Endothelial cell of umbilical vein (primary cell): ENCODE data around the gene TM9SF1. TPM values are rescaled to one million over a fixed set of nuclear protein-coding genes. Genes with fewer than 3 reads are reported as not detected.
A peak's percentile ranks its signal among the peaks of the same experiment; 100 is the strongest.

Experiments used
- BruUV-seq: library from RNA; stranded (reverse); fragments of 400-500 nt; replicated peaks from 2 replicates; lab custom pipeline; 2021; lab: Mats Ljungman, UMichigan
- CTCF ChIA-PET: fragments of 300-600, 350-600 bp; sonication (Branson Sonifier 250); formaldehyde crosslinking; loops from one replicate; lab custom pipeline; 2021; ENCODE audit warnings: antibody characterized with exemption, inconsistent platforms; lab: Charles Lee
- POLR2A ChIA-PET: fragments of 300-600, 350-600 bp; sonication (Branson Sonifier 250); formaldehyde crosslinking; loops from one replicate; lab custom pipeline; 2021; ENCODE audit warnings: antibody characterized with exemption, inconsistent platforms; lab: Charles Lee
- DNase-seq: peaks from one replicate; pipeline ENCODE4 v3.0.0-alpha.2; 2011; ENCODE audit warnings: low read depth, low spot score
- FAIRE-seq: peaks from 2 replicates; lab custom pipeline; 2011; peaks lifted over from hg19 to GRCh38; lab: Jason Lieb, UNC
- H2AFZ ChIP-seq: 2 replicates; pipeline ENCODE4 v1.6.0; 2012; ENCODE audit warnings: low read depth, low read length, control low read depth, inconsistent platforms
- H3K27ac ChIP-seq: 2 replicates; pipeline ENCODE4 v1.5.1; 2011; ENCODE audit warnings: low read depth, mild to moderate bottlenecking, control low read depth, low read length, moderate library complexity; ENCODE audit not compliant: insufficient read depth
- H3K27me3 ChIP-seq, 2 experiments: 2 replicates each; pipeline versions ENCODE4 v1.6.0 to v1.6.1; 2011; ENCODE audit warnings: low read length in 2 of 2, mixed read lengths in 1 of 2; ENCODE audit not compliant: control insufficient read depth in 2 of 2, insufficient read depth in 2 of 2
- H3K36me3 ChIP-seq, 2 experiments: 2 replicates in 1 of 2; 3 replicates in 1 of 2; pipeline ENCODE4 v1.5.1; 2011; ENCODE audit warnings: low read length in 2 of 2, mild to moderate bottlenecking in 1 of 2, moderate library complexity in 1 of 2; ENCODE audit not compliant: control insufficient read depth in 2 of 2, insufficient read depth in 2 of 2; ENCODE audit errors: extremely low read depth in 1 of 2
- H3K4me1 ChIP-seq: 3 replicates; pipeline ENCODE4 v1.5.1; 2011; ENCODE audit warnings: mild to moderate bottlenecking, low read length; ENCODE audit not compliant: control insufficient read depth, insufficient read depth; ENCODE audit errors: extremely low read depth
- H3K4me2 ChIP-seq: 2 replicates; pipeline ENCODE4 v1.6.1; 2011; ENCODE audit warnings: low read length, control low read depth, mixed read lengths; ENCODE audit not compliant: insufficient read depth
- H3K4me3 ChIP-seq, 3 experiments: fragments of 200-600 bp in 1 of 3; sonication (generic), shearing (Covaris generic) in 1 of 3; replicated peaks in 1 of 3; 2 replicates each; pipeline ENCODE4 v1.5.1; 2011 to 2016; ENCODE audit warnings: control low read depth in 3 of 3, low read length in 3 of 3, mild to moderate bottlenecking in 2 of 3, inconsistent platforms in 1 of 3, low read depth in 1 of 3, moderate library complexity in 1 of 3; ENCODE audit not compliant: insufficient read depth in 1 of 3
- H3K79me2 ChIP-seq: 2 replicates; pipeline ENCODE4 v1.6.0; 2012; ENCODE audit warnings: low read length, inconsistent platforms; ENCODE audit not compliant: control insufficient read depth, insufficient read depth
- H3K9ac ChIP-seq: replicated peaks from 2 replicates; pipeline ENCODE3; 2011; ENCODE audit warnings: low read length, control low read depth; ENCODE audit not compliant: insufficient read depth; ENCODE audit errors: extremely low read depth
- H3K9me1 ChIP-seq: replicated peaks from 3 replicates; pipeline ENCODE4 v1.6.0; 2011; ENCODE audit warnings: mild to moderate bottlenecking, low read length; ENCODE audit not compliant: control insufficient read depth, insufficient read depth; ENCODE audit errors: extremely low read depth
- H3K9me3 ChIP-seq: replicated peaks from 2 replicates; pipeline ENCODE4 v1.5.1; 2012; ENCODE audit warnings: low read length, inconsistent platforms; ENCODE audit not compliant: control insufficient read depth, insufficient read depth
- H4K20me1 ChIP-seq: replicated peaks from 2 replicates; pipeline ENCODE3; 2011; ENCODE audit warnings: mild to moderate bottlenecking, low read length; ENCODE audit not compliant: control insufficient read depth, insufficient read depth; ENCODE audit errors: extremely low read depth
- EZH2 ChIP-seq: IDR thresholded peaks from 2 replicates; pipeline ENCODE4 v1.6.1; 2012; ENCODE audit warnings: borderline replicate concordance, low read depth, mild to moderate bottlenecking, moderate library complexity, low read length, inconsistent platforms; ENCODE audit not compliant: severe bottlenecking
- FOS ChIP-seq: IDR thresholded peaks from 2 replicates; pipeline ENCODE4 v1.6.1; 2011; ENCODE audit warnings: mild to moderate bottlenecking, low read length, moderate library complexity, borderline replicate concordance; ENCODE audit not compliant: insufficient read depth
- GATA2 ChIP-seq: IDR thresholded peaks from 2 replicates; pipeline ENCODE4 v1.7.0; 2011; ENCODE audit warnings: low read depth, mild to moderate bottlenecking, moderate library complexity, mixed read lengths, low read length; ENCODE audit not compliant: insufficient read length, insufficient read depth
- JUN ChIP-seq: IDR thresholded peaks from 2 replicates; pipeline ENCODE4 v1.6.1; 2011; ENCODE audit warnings: borderline replicate concordance, low read depth; ENCODE audit not compliant: insufficient read length, insufficient read depth
- MAX ChIP-seq: IDR thresholded peaks from 2 replicates; pipeline ENCODE4 v1.6.1; 2011; ENCODE audit not compliant: insufficient read depth, insufficient read length
- MYC ChIP-seq: IDR thresholded peaks from one replicate; pipeline ENCODE4 v1.6.1; 2011; ENCODE audit warnings: mild to moderate bottlenecking, low read depth, low read length
- POLR2A ChIP-seq: IDR thresholded peaks from 2 replicates; pipeline ENCODE4 v1.6.1; 2012; ENCODE audit warnings: low read depth, mild to moderate bottlenecking, control low read depth, low read length
- POLR2AphosphoS5 ChIP-seq: IDR thresholded peaks from 2 replicates; pipeline ENCODE4 v1.6.1; 2012; ENCODE audit warnings: low read depth, mild to moderate bottlenecking, control low read depth, low read length, moderate library complexity; ENCODE audit not compliant: insufficient read depth
- dilution Hi-C: fragments of 300-500 bp; cut with MboI; formaldehyde crosslinking; loops from one replicate; pipeline ENCODE4 v1.15.0; 2019; ENCODE audit warnings: low sequenced_read_pairs; ENCODE audit not compliant: extremely low pct_ligation_motif_present
- intact Hi-C: fragments of 100-400 bp; cut with micrococcal nuclease; formaldehyde crosslinking; loops from one replicate; pipeline ENCODE4 v1.10.0; 2022
- polyA plus RNA-seq, 4 experiments: library from polyadenylated mRNA; depleted of rRNA in 3 of 4; stranded (reverse) in 3 of 4; unstranded in 1 of 4; fragments of >200 nt; gene quantifications; 2 replicates each; pipeline versions ENCODE4 v1.2.1 to v1.2.3, GENCODE V29; 2011 to 2012; ENCODE audit warnings: missing spikeins in 1 of 4
- total RNA-seq: library from RNA; stranded (reverse); gene quantifications from 2 replicates; pipeline ENCODE4 v1.2.3, GENCODE V29; 2021
- TF ChIP-seq, protein P1 (sequence below), 2 donors: IDR thresholded peaks; 1 replicate in 1 of 2; 2 replicates in 1 of 2; pipeline ENCODE4 v1.5.1; 2011; ENCODE audit warnings: low read length in 2 of 2, mild to moderate bottlenecking in 2 of 2, moderate library complexity in 2 of 2, control low read depth in 1 of 2, inconsistent platforms in 1 of 2, low read depth in 1 of 2; ENCODE audit not compliant: insufficient read depth in 1 of 2; ENCODE audit errors: extremely low read depth in 1 of 2

Gene TM9SF1
- total and polyA plus RNA-seq, 2 donors (not counting 3 experiments of a cell fraction or from before 2014, with no cell fraction given): 60.7 to 71.5 TPM

DNA sequence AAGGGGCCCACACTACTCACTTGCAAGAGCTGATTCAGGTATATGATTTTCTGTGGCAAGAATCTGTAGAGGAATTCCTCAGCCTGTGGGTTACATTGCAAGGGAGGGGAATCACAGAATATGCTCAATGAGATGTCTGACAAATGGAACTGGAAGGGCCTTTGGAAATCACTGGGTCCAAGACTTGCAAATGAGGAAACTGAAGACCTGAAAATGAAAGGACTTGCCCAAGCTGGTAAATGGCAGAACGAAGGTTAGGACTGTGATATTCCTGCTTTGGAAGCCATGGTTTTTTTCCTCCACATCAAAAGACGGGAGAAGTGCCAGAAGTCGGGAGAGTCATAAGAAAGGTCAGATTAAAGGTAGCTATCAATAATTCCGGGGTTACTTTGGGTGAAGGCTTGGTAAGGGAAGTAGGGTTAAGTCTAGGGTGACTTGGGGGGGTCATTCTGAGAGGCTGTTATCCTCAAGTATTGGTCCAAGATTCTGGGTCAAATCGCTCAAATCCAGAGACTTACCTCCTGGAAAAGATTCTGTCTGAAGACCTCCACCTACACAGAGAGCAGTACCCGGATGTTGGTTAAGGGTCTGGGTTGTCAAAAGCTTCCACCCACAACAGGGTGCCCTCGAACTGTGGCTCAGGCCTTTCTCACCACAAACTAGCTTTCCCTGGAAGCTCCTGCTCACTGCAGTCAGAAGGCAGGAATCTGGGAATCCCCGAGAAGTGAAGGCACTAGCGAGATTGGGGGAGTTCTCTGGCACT is 49.4 kb downstream of the TM9SF1 start:
- peak; percentile 37 for FAIRE-seq

More for the DNA sequence above, 49.4 kb downstream of the TM9SF1 start:
- BruUV-seq: TSS peak; percentile 55
- peaks cover 0 to 15% of the 10 kb centered on the region in 2 experiments for H3K36me3 ChIP-seq
- H3K9ac ChIP-seq: peak overlapping the region; percentile 72
- dilution Hi-C loops: no loop called here
- TF ChIP-seq POLR2A (no peak), JUN (no peak), FOS (no peak), MYC (no peak), EZH2 (no peak), MAX (no peak), POLR2AphosphoS5 (no peak), GATA2 (no peak)
- TF ChIP-seq, protein P1, sequence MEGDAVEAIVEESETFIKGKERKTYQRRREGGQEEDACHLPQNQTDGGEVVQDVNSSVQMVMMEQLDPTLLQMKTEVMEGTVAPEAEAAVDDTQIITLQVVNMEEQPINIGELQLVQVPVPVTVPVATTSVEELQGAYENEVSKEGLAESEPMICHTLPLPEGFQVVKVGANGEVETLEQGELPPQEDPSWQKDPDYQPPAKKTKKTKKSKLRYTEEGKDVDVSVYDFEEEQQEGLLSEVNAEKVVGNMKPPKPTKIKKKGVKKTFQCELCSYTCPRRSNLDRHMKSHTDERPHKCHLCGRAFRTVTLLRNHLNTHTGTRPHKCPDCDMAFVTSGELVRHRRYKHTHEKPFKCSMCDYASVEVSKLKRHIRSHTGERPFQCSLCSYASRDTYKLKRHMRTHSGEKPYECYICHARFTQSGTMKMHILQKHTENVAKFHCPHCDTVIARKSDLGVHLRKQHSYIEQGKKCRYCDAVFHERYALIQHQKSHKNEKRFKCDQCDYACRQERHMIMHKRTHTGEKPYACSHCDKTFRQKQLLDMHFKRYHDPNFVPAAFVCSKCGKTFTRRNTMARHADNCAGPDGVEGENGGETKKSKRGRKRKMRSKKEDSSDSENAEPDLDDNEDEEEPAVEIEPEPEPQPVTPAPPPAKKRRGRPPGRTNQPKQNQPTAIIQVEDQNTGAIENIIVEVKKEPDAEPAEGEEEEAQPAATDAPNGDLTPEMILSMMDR (IDR thresholded peaks at IDR 0.05; ENCODE audit: extremely low read depth in 1 of 2, insufficient read depth in 1 of 2, low read depth in 1 of 2, low read length in 2 of 2): no peak
- no peaks in the 10 kb centered on the region for H3K9me1 ChIP-seq
- H3K27me3 ChIP-seq: no peaks in the 10 kb centered on the region
- H3K9me3 ChIP-seq: no peaks in the 10 kb centered on the region
- CTCF ChIA-PET: interaction anchor here (0.9 to 7.8 kb wide), 9 partner anchors 9 to 162 kb away, joined by 3 to 63 read pairs (median 4); partner anchors contain the start of genes CIDEB, IRF9, PSME1 and TINF2
- peak overlapping the region; percentile 52 for H3K27ac ChIP-seq
- peak overlapping the region; percentile 91 for H2AFZ ChIP-seq
- H4K20me1 ChIP-seq: no peaks in the 10 kb centered on the region
- H3K4me2 ChIP-seq: peak overlapping the region; percentile 95
- H3K79me2 ChIP-seq: peaks cover 27% of the 10 kb centered on the region
- POLR2A ChIA-PET: interaction anchor here (0.5 to 2.0 kb wide), 8 partner anchors 9 to 246 kb away, joined by 3 to 13 read pairs (median 5); partner anchors contain the start of genes CHMP4A, DCAF11, IRF9 and NRL
- intact Hi-C loops: loop anchor here (1.0 to 5.0 kb wide), 5 partner anchors 32 to 286 kb away; partner anchors contain the start of genes DCAF11, DHRS1, IPO4 and NFATC4
- peaks cover 19% of the 10 kb centered on the region for H3K4me1 ChIP-seq
- peak overlapping the region; percentile 59 to 86 (median 79) for H3K4me3 ChIP-seq
- DNase-seq: peak; percentile 7
